HTERT RPE-1 (cell line): ENCODE data around the gene PLXNB1.
"Not testable (repeated sequence)": the region's sequence is repeated elsewhere in the genome, so short reads cannot be mapped to it uniquely, and the experiment has no call there.

ENCODE experiments used
- in situ Hi-C: fragments of 300-500 bp; cut with MboI; formaldehyde crosslinking; loops from 4 replicates; pipeline ENCODE4 v1.14.3; 2020; ENCODE audit warnings: low sequenced_read_pairs

The PLXNB1 gene

GRCh38 chr3:48465531-48466378 is 35.9 kb upstream of the PLXNB1 start:
- in situ Hi-C loops: no loop called here

GRCh38 chr3:48465237-48465530 is 35.3 kb upstream of the PLXNB1 start:
- in situ Hi-C loops: no loop called here

- in situ Hi-C loops: no loop called here
These were observed 34.9 kb upstream of the PLXNB1 start for GRCh38 chr3:48464713-48465221.

- in situ Hi-C loops: no loop called here
These were observed 33.8 kb upstream of the PLXNB1 start for GRCh38 chr3:48463703-48464102.

- in situ Hi-C loops: not testable (repeated sequence)
These were observed 31.9 kb upstream of the PLXNB1 start for GRCh38 chr3:48461767-48462166.

- in situ Hi-C loops: no loop called here
These were observed 30.6 kb upstream of the PLXNB1 start for GRCh38 chr3:48460517-48460902.

- in situ Hi-C loops: no loop called here
These were observed 30.1 kb upstream of the PLXNB1 start for GRCh38 chr3:48459773-48460516.

GRCh38 chr3:48459331-48459730 is 29.4 kb upstream of the PLXNB1 start:
- in situ Hi-C loops: no loop called here

- in situ Hi-C loops: no loop called here
These were observed 26.6 kb upstream of the PLXNB1 start for GRCh38 chr3:48456456-48456855.

GRCh38 chr3:48451270-48451669 is 21.4 kb upstream of the PLXNB1 start:
- in situ Hi-C loops: no loop called here

GRCh38 chr3:48446425-48447193 is 16.7 kb upstream of the PLXNB1 start, which contains the start of gene ATRIP:
Gene ATRIP (plus strand): TSS chr3:48446737. CDS start chr3:48446846, 109 bp downstream.
- in situ Hi-C loops: no loop called here

- in situ Hi-C loops: no loop called here
These were observed 16.1 kb upstream of the PLXNB1 start for GRCh38 chr3:48446043-48446424.

- in situ Hi-C loops: no loop called here
These were observed 15.5 kb upstream of the PLXNB1 start for GRCh38 chr3:48445277-48445882.

GRCh38 chr3:48441940-48442339 is 12.1 kb upstream of the PLXNB1 start:
- in situ Hi-C loops: no loop called here

GRCh38 chr3:48440590-48440958 is 10.7 kb upstream of the PLXNB1 start:
- in situ Hi-C loops: no loop called here

GRCh38 chr3:48439820-48440589 is 10.1 kb upstream of the PLXNB1 start, which contains the start of the genes CCDC51 and TMA7:
Gene CCDC51 (minus strand): TSS chr3:48440119. CDS start chr3:48435128, 4,991 bp downstream.
Gene TMA7 (plus strand): TSS chr3:48440257. CDS start chr3:48440297, 40 bp downstream.
- in situ Hi-C loops: no loop called here

GRCh38 chr3:48437812-48438211 is 7.9 kb upstream of the PLXNB1 start:
- in situ Hi-C loops: no loop called here

- in situ Hi-C loops: no loop called here
These were observed 7.0 kb upstream of the PLXNB1 start for GRCh38 chr3:48436855-48437254.

- in situ Hi-C loops: no loop called here
These were observed 6.5 kb upstream of the PLXNB1 start for GRCh38 chr3:48436477-48436787.

GRCh38 chr3:48435774-48436476 is 6.0 kb upstream of the PLXNB1 start:
- in situ Hi-C loops: no loop called here
